Psoas muscle (tissue), 8 donors: ENCODE data around the gene GRHL1. TPM values are rescaled to one million over a fixed set of nuclear protein-coding genes. Genes with fewer than 3 reads are reported as not detected.
"Not testable (repeated sequence)": the region's sequence is repeated elsewhere in the genome, so short reads cannot be mapped to it uniquely, and the experiment has no call there.

ENCODE experiments used
- ATAC-seq, 4 donors: fragments of 200-7000 bp; cut with Tn5 transposase; one replicate each; pipeline ENCODE4 v1.9.1; 2020; ENCODE audit warnings: moderate library complexity in 3 of 4, mild to moderate bottlenecking in 2 of 4
- DNase-seq, 2 donors: peaks; one replicate each; pipeline ENCODE4 v3.0.0-alpha.2; 2020
- H3K27ac ChIP-seq: fragments of 200-600 bp; one replicate; pipeline ENCODE4 v1.8.0; 2022
- H3K27me3 ChIP-seq, 3 donors: fragments of 200-600 bp in 1 of 3; one replicate each; pipeline versions ENCODE4 v1.6.1 to v1.8.0; 2013 to 2022; ENCODE audit warnings: low read length in 2 of 3, mild to moderate bottlenecking in 2 of 3, moderate library complexity in 1 of 3; ENCODE audit not compliant: insufficient read depth in 3 of 3
- H3K36me3 ChIP-seq, 2 donors: fragments of 200-600 bp in 1 of 2; one replicate each; pipeline versions ENCODE4 v1.6.1 to v1.8.0; 2013 to 2022; ENCODE audit warnings: low read depth in 1 of 2, mild to moderate bottlenecking in 1 of 2, moderate library complexity in 1 of 2; ENCODE audit not compliant: insufficient read depth in 1 of 2
- H3K4me1 ChIP-seq: fragments of 200-600 bp; one replicate; pipeline ENCODE4 v1.8.0; 2022
- H3K4me3 ChIP-seq: fragments of 200-600 bp; one replicate; pipeline ENCODE4 v1.8.0; 2022; ENCODE audit warnings: mild to moderate bottlenecking
- H3K9me3 ChIP-seq: fragments of 200-600 bp; one replicate; pipeline ENCODE4 v1.8.0; 2022
- WGBS, 3 donors: extraction: QIAGEN DNeasy Blood & Tissue Kit; methylation state at CpG; one replicate each; pipeline versions ENCODE4 v1.1.6 to v1.1.7; 2013; 5-methylcytosine and 5-hydroxymethylcytosine counted together
- intact Hi-C, 2 donors: fragments of 100-400 bp; cut with DNase I; formaldehyde crosslinking; loops; one replicate each; pipeline versions ENCODE4 v1.11.0 to v1.14.2; 2022
- polyA plus RNA-seq, 3 donors: library from polyadenylated mRNA; stranded (reverse); fragments of 200-250 nt; gene quantifications; one replicate each; pipeline ENCODE4 v1.2.3, GENCODE V29; 2013
- total RNA-seq, 4 donors: library from RNA; stranded (reverse); fragmentation: NEBNext Ultra II Directional in 2 of 4; extraction: Animal tissue kit (Norgen Biotek cat#: 25700) in 2 of 4; gene quantifications; one replicate each; pipeline versions ENCODE4 v1.2.1 to v1.2.4, GENCODE V29; 2021 to 2023
- TF ChIP-seq, protein P1 (sequence below): fragments of 200-600 bp; IDR thresholded peaks from one replicate; pipeline ENCODE4 v1.8.0; 2022; ENCODE audit warnings: antibody characterized with exemption
- donor health status: healthy with polysubstance abuse.
- donor health status: DM: no; HTN: no; CAD: no; lungs with moderate emphysema.
- donor health status: Bipolar disorder and iron deficiency.
- donor health status: healthy.
- donor health status: DM: yes; HTN: yes; CAD: no.
- donor health status: DM: no; HTN: no; CAD: no.
- donor health status: DM: no; HTN: no; CAD: no.
- donor health status: DM: yes; HTN: yes; CAD: no.

Gene GRHL1
- total and polyA plus RNA-seq, 7 donors = 0.38 to 1.2 (median 0.63) TPM

DNA sequence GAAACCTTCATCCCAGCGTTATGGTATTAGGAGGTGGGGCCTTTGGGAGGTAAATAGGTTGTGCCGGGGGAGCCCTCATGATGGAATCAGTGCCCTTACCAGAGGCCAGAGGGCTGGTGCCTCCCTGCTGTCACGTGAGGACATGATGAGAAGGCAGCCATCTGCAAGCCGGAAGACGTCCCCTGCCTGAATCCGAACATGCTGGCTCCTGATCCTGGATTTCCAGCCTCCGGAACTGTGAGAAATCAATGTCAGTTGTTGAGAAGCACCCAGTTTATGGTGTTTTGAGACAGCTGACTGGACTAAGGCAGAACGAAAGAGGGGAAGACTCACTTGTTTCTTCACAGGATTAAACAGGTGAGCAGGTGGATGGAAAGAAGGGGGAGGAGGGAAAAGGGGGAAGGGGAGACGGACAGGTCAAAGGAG, 78.8 kb downstream of the GRHL1 start:
- intact Hi-C loops = no loop called here
- H3K36me3 ChIP-seq = no peaks in the 10 kb centered on the region
- peaks cover 3% of the 10 kb centered on the region for H3K4me1 ChIP-seq
- DNase-seq (peak in 1 of 2 donors; percentile 51), ATAC-seq (no peak)
- no peak overlapping the region for H3K4me3 ChIP-seq
- 44 to 59% (median 53%) methylated on average over 9 of the region's 9 CpGs for WGBS, 3 donors
- H3K27me3 ChIP-seq = no peaks in the 10 kb centered on the region
- no peaks in the 10 kb centered on the region for H3K9me3 ChIP-seq
- H3K27ac ChIP-seq = no peak overlapping the region
- TF ChIP-seq, protein P1, sequence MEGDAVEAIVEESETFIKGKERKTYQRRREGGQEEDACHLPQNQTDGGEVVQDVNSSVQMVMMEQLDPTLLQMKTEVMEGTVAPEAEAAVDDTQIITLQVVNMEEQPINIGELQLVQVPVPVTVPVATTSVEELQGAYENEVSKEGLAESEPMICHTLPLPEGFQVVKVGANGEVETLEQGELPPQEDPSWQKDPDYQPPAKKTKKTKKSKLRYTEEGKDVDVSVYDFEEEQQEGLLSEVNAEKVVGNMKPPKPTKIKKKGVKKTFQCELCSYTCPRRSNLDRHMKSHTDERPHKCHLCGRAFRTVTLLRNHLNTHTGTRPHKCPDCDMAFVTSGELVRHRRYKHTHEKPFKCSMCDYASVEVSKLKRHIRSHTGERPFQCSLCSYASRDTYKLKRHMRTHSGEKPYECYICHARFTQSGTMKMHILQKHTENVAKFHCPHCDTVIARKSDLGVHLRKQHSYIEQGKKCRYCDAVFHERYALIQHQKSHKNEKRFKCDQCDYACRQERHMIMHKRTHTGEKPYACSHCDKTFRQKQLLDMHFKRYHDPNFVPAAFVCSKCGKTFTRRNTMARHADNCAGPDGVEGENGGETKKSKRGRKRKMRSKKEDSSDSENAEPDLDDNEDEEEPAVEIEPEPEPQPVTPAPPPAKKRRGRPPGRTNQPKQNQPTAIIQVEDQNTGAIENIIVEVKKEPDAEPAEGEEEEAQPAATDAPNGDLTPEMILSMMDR = no peak

GRCh38 chr2:10030798-10031197, 79.3 kb downstream of the GRHL1 start:
- H3K27me3 ChIP-seq, H3K36me3 ChIP-seq, H3K9me3 ChIP-seq, H3K4me1 ChIP-seq, H3K4me3 ChIP-seq, ATAC-seq, intact Hi-C loops, H3K27ac ChIP-seq: not testable (repeated sequence)
- 83 to 92% (median 90%) methylated on average over 8 of the region's 8 CpGs for WGBS, 3 donors
- peak in 1 of 2 donors; percentile 30 for DNase-seq

- Histone ChIP-seq H3K4me3 (no peak overlapping the region), H3K9me3 (no peaks in the 10 kb centered on the region), H3K27ac (no peak overlapping the region), H3K36me3 (no peaks in the 10 kb centered on the region), H3K27me3 (no peaks in the 10 kb centered on the region), H3K4me1 (peaks cover 21% of the 10 kb centered on the region)
- intact Hi-C loops = no loop called here
- DNase-seq (peak in 1 of 2 donors; percentile 37), ATAC-seq (no peak)
- WGBS, 3 donors = 91 to 94% (median 91%) methylated on average over 19 to 20 of the region's 20 CpGs
- TF ChIP-seq, protein P1 = no peak
Measured at GRCh38 chr2:10031886-10032745, 80.6 kb downstream of the GRHL1 start.

- H3K36me3 ChIP-seq = no peaks in the 10 kb centered on the region
- no peaks in the 10 kb centered on the region for H3K27me3 ChIP-seq
- TF ChIP-seq, protein P1 = no peak
- no peak overlapping the region for H3K27ac ChIP-seq
- H3K9me3 ChIP-seq = no peaks in the 10 kb centered on the region
- intact Hi-C loops = no loop called here
- no peak for ATAC-seq
- 97 to 99% (median 98%) methylated on average over 7 of the region's 7 CpGs for WGBS, 3 donors
- peak in 1 of 2 donors; percentile 33 for DNase-seq
- H3K4me1 ChIP-seq = peaks cover 21% of the 10 kb centered on the region
- no peak overlapping the region for H3K4me3 ChIP-seq
Measured at GRCh38 chr2:10032746-10033105, 81.2 kb downstream of the GRHL1 start.

- H3K4me3 ChIP-seq = no peak overlapping the region
- H3K4me1 ChIP-seq = peaks cover 21% of the 10 kb centered on the region
- TF ChIP-seq, protein P1 = no peak
- no peak overlapping the region for H3K27ac ChIP-seq
- H3K36me3 ChIP-seq = no peaks in the 10 kb centered on the region
- ATAC-seq = no peak
- intact Hi-C loops = no loop called here
- DNase-seq = peak in 1 of 2 donors; percentile 26
- no peaks in the 10 kb centered on the region for H3K27me3 ChIP-seq
- 89 to 93% (median 90%) methylated on average over 14 of the region's 14 CpGs for WGBS, 3 donors
- H3K9me3 ChIP-seq = no peaks in the 10 kb centered on the region
Measured at GRCh38 chr2:10033251-10034006, 81.9 kb downstream of the GRHL1 start.
